GM21390 (cell line): ENCODE data around the gene AHRR.
"Not testable (repeated sequence)": the region's sequence is repeated elsewhere in the genome, so short reads cannot be mapped to it uniquely, and the experiment has no call there.

Source experiments
- ATAC-seq: cut with Tn5 transposase; IDR thresholded peaks from one replicate; pipeline ENCODE4 v1.9.1; 2021; ENCODE audit not compliant: unreplicated experiment

AHRR gene

GRCh38 chr5:470961-471749 lies 149.6 kb downstream of the AHRR start:
- ATAC-seq = no peak

- no peak for ATAC-seq
Measured at GRCh38 chr5:471750-472058, 150.2 kb downstream of the AHRR start.

GRCh38 chr5:472076-472655 lies 150.7 kb downstream of the AHRR start:
- ATAC-seq = peak; percentile 17

- ATAC-seq = peak; percentile 61
Measured at GRCh38 chr5:472656-473550, 151.4 kb downstream of the AHRR start.

GRCh38 chr5:473551-474192 lies 152.2 kb downstream of the AHRR start:
- peak; percentile 25 for ATAC-seq

- not testable (repeated sequence) for ATAC-seq
Measured at GRCh38 chr5:474232-474839, 152.8 kb downstream of the AHRR start.

GRCh38 chr5:474840-475661 lies 153.5 kb downstream of the AHRR start:
- no peak for ATAC-seq

GRCh38 chr5:475704-476101 lies 154.2 kb downstream of the AHRR start:
- no peak for ATAC-seq

GRCh38 chr5:476102-476813 lies 154.7 kb downstream of the AHRR start:
- no peak for ATAC-seq

- no peak for ATAC-seq
Measured at GRCh38 chr5:476814-477175, 155.3 kb downstream of the AHRR start.

GRCh38 chr5:477247-477646 lies 155.7 kb downstream of the AHRR start:
- ATAC-seq = no peak

- ATAC-seq = no peak
Measured at GRCh38 chr5:477871-478270, 156.4 kb downstream of the AHRR start.

GRCh38 chr5:478369-478981 lies 157.0 kb downstream of the AHRR start:
- ATAC-seq = no peak

- no peak for ATAC-seq
Measured at GRCh38 chr5:478982-479535, 157.5 kb downstream of the AHRR start.

GRCh38 chr5:479566-480319 lies 158.2 kb downstream of the AHRR start:
- ATAC-seq = no peak

GRCh38 chr5:481347-481746 lies 159.8 kb downstream of the AHRR start:
- no peak for ATAC-seq

GRCh38 chr5:482021-482420 lies 160.5 kb downstream of the AHRR start:
- no peak for ATAC-seq

GRCh38 chr5:482506-482905 lies 161.0 kb downstream of the AHRR start:
- ATAC-seq = no peak
